Lower leg skin (tissue), 4 donors: Measurements from ENCODE around the gene TESMIN. TPM values are rescaled to one million over a fixed set of nuclear protein-coding genes. Genes with fewer than 3 reads are reported as not detected.

Source experiments
- DNase-seq, 2 donors: peaks; one replicate each; pipeline ENCODE4 v3.0.0-alpha.2; 2019; ENCODE audit warnings: low spot score in 2 of 2
- H3K4me3 ChIP-seq: fragments of 200-600 bp; sonication (generic); 2 replicates; pipeline ENCODE4 v1.5.1; 2017; ENCODE audit warnings: mild to moderate bottlenecking, low read depth; ENCODE audit not compliant: poor library complexity, severe bottlenecking
- POLR2A ChIP-seq, 2 donors: fragments of 450-650 bp; IDR thresholded peaks; one replicate each; pipeline ENCODE4 v1.6.1; 2016 to 2017; ENCODE audit warnings: antibody characterized with exemption in 2 of 2, mild to moderate bottlenecking in 1 of 2, moderate library complexity in 1 of 2
- WGBS, 2 donors: methylation state at CpG; one replicate each; pipeline ENCODE4 v1.1.5; 2018; 5-methylcytosine and 5-hydroxymethylcytosine counted together
- intact Hi-C: fragments of 100-400 bp; cut with DNase I; formaldehyde crosslinking; loops from one replicate; pipeline ENCODE4 v1.15.0; 2023; ENCODE audit warnings: low total_unique reads
- total RNA-seq, 4 donors: library from RNA; depleted of rRNA; stranded (reverse); fragments of >200 nt; gene quantifications; one replicate each; pipeline ENCODE4 v1.1.0, GENCODE V29; 2016
- TF ChIP-seq, protein P1 (sequence below), 3 donors: fragments of 450-650 bp; IDR thresholded peaks; one replicate each; pipeline ENCODE4 v1.5.1; 2016; ENCODE audit warnings: antibody characterized with exemption in 3 of 3, mild to moderate bottlenecking in 3 of 3, moderate library complexity in 2 of 3

The TESMIN gene
- total RNA-seq, 4 donors from 2014 or later = 1.3 to 3.9 (median 2.0) TPM

DNA sequence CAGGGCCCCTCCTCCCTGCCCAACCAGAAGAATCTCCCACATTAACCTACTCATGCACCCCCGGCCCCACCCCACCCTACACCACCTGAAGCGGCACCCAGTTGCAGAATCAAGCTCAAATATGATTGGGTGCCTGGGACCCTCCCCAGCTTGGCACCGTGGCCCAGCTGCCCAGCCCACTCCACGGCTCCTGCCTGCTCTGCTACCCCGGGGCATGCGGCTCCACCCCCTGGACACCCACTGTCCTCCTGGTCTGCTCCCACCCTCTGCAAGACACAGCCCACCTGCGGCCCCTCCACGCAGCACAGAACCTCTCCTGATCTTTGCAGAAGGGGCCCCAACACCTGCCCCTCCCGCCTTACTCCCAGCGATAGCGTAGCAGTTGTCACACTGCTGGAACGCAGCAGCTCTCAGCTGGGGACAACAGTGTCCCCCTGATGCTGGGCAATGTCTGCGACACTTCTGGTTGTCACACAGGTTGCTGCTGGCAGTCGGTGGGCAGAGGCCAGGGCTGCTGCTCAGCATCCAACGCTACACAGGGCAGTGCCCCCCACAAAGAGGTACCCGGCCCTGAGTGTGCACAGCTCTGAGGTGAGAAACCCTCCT lies 32.0 kb upstream of the TESMIN start:
- H3K4me3 ChIP-seq = no peak overlapping the region
- 91 to 94% methylated on average over 16 of the region's 16 CpGs for WGBS, 2 donors
- intact Hi-C loops = no loop called here
- TF ChIP-seq, protein P1, sequence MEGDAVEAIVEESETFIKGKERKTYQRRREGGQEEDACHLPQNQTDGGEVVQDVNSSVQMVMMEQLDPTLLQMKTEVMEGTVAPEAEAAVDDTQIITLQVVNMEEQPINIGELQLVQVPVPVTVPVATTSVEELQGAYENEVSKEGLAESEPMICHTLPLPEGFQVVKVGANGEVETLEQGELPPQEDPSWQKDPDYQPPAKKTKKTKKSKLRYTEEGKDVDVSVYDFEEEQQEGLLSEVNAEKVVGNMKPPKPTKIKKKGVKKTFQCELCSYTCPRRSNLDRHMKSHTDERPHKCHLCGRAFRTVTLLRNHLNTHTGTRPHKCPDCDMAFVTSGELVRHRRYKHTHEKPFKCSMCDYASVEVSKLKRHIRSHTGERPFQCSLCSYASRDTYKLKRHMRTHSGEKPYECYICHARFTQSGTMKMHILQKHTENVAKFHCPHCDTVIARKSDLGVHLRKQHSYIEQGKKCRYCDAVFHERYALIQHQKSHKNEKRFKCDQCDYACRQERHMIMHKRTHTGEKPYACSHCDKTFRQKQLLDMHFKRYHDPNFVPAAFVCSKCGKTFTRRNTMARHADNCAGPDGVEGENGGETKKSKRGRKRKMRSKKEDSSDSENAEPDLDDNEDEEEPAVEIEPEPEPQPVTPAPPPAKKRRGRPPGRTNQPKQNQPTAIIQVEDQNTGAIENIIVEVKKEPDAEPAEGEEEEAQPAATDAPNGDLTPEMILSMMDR (IDR thresholded peaks at IDR 0.05) = no peak
- no peak for TF ChIP-seq POLR2A (IDR thresholded peaks at IDR 0.05)
- no peak for DNase-seq

DNA sequence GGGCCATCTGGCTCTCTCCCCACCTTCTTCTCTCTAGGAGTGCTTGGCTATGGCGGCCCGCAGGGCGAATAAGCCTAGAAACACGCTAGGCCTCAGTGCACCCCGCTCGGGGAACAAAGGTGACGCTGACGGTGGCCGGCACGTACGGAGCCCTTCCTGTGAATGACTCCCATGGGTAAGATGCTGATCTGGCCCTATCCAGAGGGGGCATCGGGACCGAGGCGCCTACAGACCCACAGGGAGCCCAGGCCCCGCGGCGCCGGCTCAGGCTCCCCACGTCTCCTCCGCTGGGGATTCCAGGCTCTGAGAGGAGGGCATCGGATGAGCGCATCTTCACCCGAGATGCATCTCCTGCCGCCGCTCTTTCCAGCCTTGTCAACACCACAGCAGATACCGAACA lies 31.4 kb upstream of the TESMIN start:
- no peak for TF ChIP-seq POLR2A (IDR thresholded peaks at IDR 0.05)
- H3K4me3 ChIP-seq = no peak overlapping the region
- WGBS, 2 donors = 93% methylated on average over 26 of the region's 26 CpGs
- intact Hi-C loops = no loop called here
- no peak for DNase-seq

DNA sequence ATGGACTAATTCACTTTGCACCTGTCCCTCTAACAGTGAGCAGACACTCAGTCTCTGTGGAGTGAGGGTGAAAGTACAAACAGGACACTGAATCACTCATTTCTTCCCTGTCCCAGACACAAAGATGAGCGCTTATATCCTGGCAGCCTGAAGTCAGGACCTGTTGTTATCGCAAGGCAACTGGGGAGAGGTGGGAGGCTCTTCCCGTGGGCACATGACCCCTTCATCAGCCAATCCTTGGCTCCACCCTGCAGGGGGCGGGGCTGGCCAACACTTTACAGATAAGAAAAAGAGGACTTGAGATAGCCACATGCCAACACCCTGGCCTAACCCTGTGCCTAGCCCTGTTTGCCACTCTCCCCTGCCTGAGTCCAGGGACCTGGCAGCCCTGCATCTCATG lies 29.5 kb upstream of the TESMIN start:
- intact Hi-C loops = no loop called here
- TF ChIP-seq, protein P1 (IDR thresholded peaks at IDR 0.05) = no peak
- TF ChIP-seq POLR2A (IDR thresholded peaks at IDR 0.05) = no peak
- 75 to 80% methylated on average over 4 of the region's 4 CpGs for WGBS, 2 donors
- H3K4me3 ChIP-seq = no peak overlapping the region
- DNase-seq = no peak

DNA sequence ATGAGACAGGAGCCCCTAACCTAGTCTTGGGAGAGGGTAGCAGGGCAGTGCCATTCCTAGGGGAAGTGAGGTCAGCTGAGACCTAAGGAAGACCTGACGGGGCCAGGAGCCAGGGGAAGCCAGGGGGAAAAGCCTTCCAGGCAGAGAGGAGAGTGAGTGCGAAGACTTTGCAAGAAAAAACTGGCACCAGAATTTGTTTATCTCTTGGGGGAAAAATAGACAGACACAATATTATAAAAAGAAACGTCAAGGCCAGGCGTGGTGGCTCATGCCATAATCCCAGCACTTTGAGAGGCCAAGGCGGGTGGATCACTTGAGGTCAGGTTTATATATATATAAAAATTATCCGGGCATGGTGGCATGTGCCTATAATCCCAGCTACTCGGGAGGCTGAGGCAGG lies 26.9 kb upstream of the TESMIN start:
- WGBS, 2 donors = 88 to 93% methylated on average over 7 of the region's 7 CpGs
- DNase-seq = no peak
- no peak overlapping the region for H3K4me3 ChIP-seq
- intact Hi-C loops = no loop called here
- TF ChIP-seq POLR2A (IDR thresholded peaks at IDR 0.05) = no peak
- TF ChIP-seq, protein P1 (IDR thresholded peaks at IDR 0.05) = no peak

DNA sequence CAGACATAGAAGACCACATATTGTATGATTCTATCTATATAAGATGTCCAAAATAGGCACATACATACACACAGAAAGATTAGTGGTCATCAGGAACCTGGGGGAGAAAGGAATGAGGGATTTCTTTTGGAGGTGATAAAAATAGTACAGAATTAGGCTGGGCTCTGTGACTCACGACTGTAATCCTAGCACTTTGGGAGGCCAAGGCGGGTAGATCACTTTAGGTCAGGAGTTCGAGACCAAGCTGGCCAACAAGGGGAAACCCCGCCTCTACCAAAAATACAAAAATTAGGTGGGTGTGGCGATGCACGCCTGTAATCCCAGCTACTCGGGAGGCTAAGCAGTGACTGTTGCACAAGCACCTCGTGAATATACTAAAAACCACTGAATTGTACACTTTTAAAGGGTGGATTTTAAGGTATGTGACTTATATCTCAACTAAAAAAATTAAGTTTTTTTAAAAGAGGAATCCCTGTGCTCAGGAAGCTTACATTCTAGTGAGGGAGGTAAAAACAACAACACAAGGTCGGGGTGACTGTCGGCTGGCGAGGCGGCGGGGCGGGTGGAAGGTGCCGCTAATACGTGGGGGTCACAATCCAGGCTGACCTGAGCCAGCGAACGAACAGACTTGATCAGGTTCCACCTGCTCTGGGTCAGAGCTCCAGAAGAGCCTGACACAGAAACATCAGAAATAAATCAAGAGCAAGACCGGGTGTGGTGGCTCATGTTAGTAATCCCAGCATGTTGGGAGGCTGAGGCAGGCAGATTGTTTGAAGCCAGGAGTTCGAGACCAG lies 25.3 kb upstream of the TESMIN start:
- no peak for TF ChIP-seq POLR2A (IDR thresholded peaks at IDR 0.05)
- TF ChIP-seq, protein P1 (IDR thresholded peaks at IDR 0.05) = no peak
- 89 to 90% methylated on average over 20 of the region's 20 CpGs for WGBS, 2 donors
- H3K4me3 ChIP-seq = no peak overlapping the region
- no peak for DNase-seq
- intact Hi-C loops = no loop called here

DNA sequence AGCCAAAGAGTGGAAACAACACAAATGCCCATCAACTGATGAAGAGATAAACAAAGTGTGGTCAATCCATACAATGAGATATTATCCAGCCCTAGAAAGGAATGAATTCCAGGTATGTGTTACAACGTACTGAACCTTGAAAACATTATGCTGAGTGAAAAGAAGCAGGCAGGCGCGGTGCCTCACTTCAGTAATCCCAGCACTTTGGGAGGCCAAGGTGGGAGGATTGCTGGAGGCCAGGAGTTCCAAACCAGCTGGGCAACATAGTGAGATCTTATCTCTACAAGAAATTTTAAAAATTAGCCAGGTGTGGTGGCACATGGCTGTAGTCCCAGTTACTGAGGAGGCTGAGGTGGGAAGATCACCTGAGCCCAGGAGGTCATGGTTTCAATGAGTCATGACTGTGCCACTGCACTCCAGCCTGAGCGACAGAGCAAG lies 24.6 kb upstream of the TESMIN start:
- 83 to 86% methylated on average over 4 of the region's 4 CpGs for WGBS, 2 donors
- no peak for DNase-seq
- intact Hi-C loops = no loop called here
- TF ChIP-seq POLR2A (IDR thresholded peaks at IDR 0.05) = no peak
- TF ChIP-seq, protein P1 (IDR thresholded peaks at IDR 0.05) = no peak
- no peak overlapping the region for H3K4me3 ChIP-seq
